ENCODE data around the gene PHF13.

DNA sequence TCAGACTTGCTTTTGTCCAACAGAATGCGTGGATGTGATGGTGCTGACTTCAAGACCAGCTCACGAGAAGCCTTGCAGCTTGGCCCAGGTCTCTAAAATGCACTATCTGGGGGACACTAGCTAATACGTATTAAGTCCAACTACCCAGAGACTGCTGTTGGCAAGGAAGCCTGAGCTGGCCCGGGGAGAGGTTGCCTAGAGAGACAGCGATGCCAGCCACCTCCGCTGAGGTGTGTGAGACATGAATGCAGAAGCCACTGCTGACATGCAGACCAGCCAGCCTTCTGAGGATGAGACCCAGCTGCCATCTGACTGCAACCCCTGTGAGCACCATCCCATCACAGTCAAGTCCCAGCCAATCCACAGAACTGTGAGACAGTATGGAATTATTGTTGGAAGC is 43.6 kb downstream of the PHF13 start:
- TF ChIP-seq, protein P1, sequence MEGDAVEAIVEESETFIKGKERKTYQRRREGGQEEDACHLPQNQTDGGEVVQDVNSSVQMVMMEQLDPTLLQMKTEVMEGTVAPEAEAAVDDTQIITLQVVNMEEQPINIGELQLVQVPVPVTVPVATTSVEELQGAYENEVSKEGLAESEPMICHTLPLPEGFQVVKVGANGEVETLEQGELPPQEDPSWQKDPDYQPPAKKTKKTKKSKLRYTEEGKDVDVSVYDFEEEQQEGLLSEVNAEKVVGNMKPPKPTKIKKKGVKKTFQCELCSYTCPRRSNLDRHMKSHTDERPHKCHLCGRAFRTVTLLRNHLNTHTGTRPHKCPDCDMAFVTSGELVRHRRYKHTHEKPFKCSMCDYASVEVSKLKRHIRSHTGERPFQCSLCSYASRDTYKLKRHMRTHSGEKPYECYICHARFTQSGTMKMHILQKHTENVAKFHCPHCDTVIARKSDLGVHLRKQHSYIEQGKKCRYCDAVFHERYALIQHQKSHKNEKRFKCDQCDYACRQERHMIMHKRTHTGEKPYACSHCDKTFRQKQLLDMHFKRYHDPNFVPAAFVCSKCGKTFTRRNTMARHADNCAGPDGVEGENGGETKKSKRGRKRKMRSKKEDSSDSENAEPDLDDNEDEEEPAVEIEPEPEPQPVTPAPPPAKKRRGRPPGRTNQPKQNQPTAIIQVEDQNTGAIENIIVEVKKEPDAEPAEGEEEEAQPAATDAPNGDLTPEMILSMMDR (IDR thresholded peaks at IDR 0.05), result no peak
- no peak for TF ChIP-seq POLR2A (IDR thresholded peaks at IDR 0.05)

Data from heart left ventricle (tissue), 13 donors.